Measurements from ENCODE around the gene MOCOS.

MOCOS gene

GRCh38 chr18:36307513-36307912 lies 120.2 kb downstream of the MOCOS start:
- no peak overlapping the region for H3K4me2 ChIP-seq
- H4K20me1 ChIP-seq (ENCODE audit: insufficient read depth), result no peaks in the 10 kb centered on the region
- no peaks in the 10 kb centered on the region for H3K27me3 ChIP-seq (ENCODE audit: insufficient read depth, low read depth)
- TF ChIP-seq CTCF (conservative IDR thresholded peaks at IDR 0.05; ENCODE audit: low read depth, low read length), result no peak
- H3K4me3 ChIP-seq (IDR thresholded peaks at IDR 0.05; ENCODE audit: insufficient read depth, low read depth, low read length), result no peak overlapping the region
- no peaks in the 10 kb centered on the region for H3K79me2 ChIP-seq (ENCODE audit: insufficient read depth, low read depth)
- no peak overlapping the region for H2AFZ ChIP-seq (ENCODE audit: low read depth)
- no peak overlapping the region for H3K9ac ChIP-seq
- no peaks in the 10 kb centered on the region for H3K36me3 ChIP-seq (ENCODE audit: insufficient read depth)
- no peaks in the 10 kb centered on the region for H3K4me1 ChIP-seq (ENCODE audit: low read depth, poor library complexity, severe bottlenecking)
- H3K27ac ChIP-seq, result no peak overlapping the region

- no peak overlapping the region for H3K4me2 ChIP-seq
- no peak for TF ChIP-seq CTCF (conservative IDR thresholded peaks at IDR 0.05; ENCODE audit: low read depth, low read length)
Observed at GRCh38 chr18:36308711-36309435, 121.6 kb downstream of the MOCOS start.

GRCh38 chr18:36309436-36310391 lies 122.4 kb downstream of the MOCOS start:
- Histone ChIP-seq H3K27me3 (ENCODE audit: insufficient read depth, low read depth) (no peaks in the 10 kb centered on the region), H2AFZ (ENCODE audit: low read depth) (no peak overlapping the region), H3K4me2 (no peak overlapping the region), H3K4me1 (ENCODE audit: low read depth, poor library complexity, severe bottlenecking) (no peaks in the 10 kb centered on the region), H3K27ac (no peak overlapping the region), H4K20me1 (ENCODE audit: insufficient read depth) (no peaks in the 10 kb centered on the region), H3K9ac (no peak overlapping the region), H3K79me2 (ENCODE audit: insufficient read depth, low read depth) (no peaks in the 10 kb centered on the region), H3K36me3 (ENCODE audit: insufficient read depth) (no peaks in the 10 kb centered on the region), H3K4me3 (IDR thresholded peaks at IDR 0.05; ENCODE audit: insufficient read depth, low read depth, low read length) (no peak overlapping the region)
- TF ChIP-seq CTCF (conservative IDR thresholded peaks at IDR 0.05; ENCODE audit: low read depth, low read length), result no peak

More at GRCh38 chr18:36308711-36309435, 121.6 kb downstream of the MOCOS start:
- Histone ChIP-seq H3K36me3 (ENCODE audit: insufficient read depth) (no peaks in the 10 kb centered on the region), H3K27me3 (ENCODE audit: insufficient read depth, low read depth) (no peaks in the 10 kb centered on the region), H3K9ac (no peak overlapping the region), H3K79me2 (ENCODE audit: insufficient read depth, low read depth) (no peaks in the 10 kb centered on the region), H3K4me3 (IDR thresholded peaks at IDR 0.05; ENCODE audit: insufficient read depth, low read depth, low read length) (no peak overlapping the region), H3K4me1 (ENCODE audit: low read depth, poor library complexity, severe bottlenecking) (no peaks in the 10 kb centered on the region), H2AFZ (ENCODE audit: low read depth) (no peak overlapping the region), H4K20me1 (ENCODE audit: insufficient read depth) (no peaks in the 10 kb centered on the region), H3K27ac (no peak overlapping the region)

GRCh38 chr18:36311026-36311570 lies 123.8 kb downstream of the MOCOS start:
- Histone ChIP-seq H3K79me2 (ENCODE audit: insufficient read depth, low read depth) (no peaks in the 10 kb centered on the region), H3K9ac (no peak overlapping the region), H3K27ac (no peak overlapping the region), H3K36me3 (ENCODE audit: insufficient read depth) (no peaks in the 10 kb centered on the region), H3K4me3 (IDR thresholded peaks at IDR 0.05; ENCODE audit: insufficient read depth, low read depth, low read length) (no peak overlapping the region), H3K4me1 (ENCODE audit: low read depth, poor library complexity, severe bottlenecking) (no peaks in the 10 kb centered on the region), H3K4me2 (no peak overlapping the region), H3K27me3 (ENCODE audit: insufficient read depth, low read depth) (no peaks in the 10 kb centered on the region), H2AFZ (ENCODE audit: low read depth) (no peak overlapping the region), H4K20me1 (ENCODE audit: insufficient read depth) (no peaks in the 10 kb centered on the region)
- TF ChIP-seq CTCF (conservative IDR thresholded peaks at IDR 0.05; ENCODE audit: low read depth, low read length), result no peak
